ENCODE data around the gene XAB2.

XAB2 gene

GRCh38 chr19:7636691-7637373 is 7.5 kb upstream of the XAB2 start, which contains the start of gene STXBP2:
STXBP2 (plus strand) TSS chr19:7637110; CDS start chr19:7637150, 40 bp downstream.
- H3K27ac ChIP-seq: peak within 1 kb of the TSS; percentile 32 to 94 (median 87)
- H3K4me3 ChIP-seq: peak within 1 kb of the TSS; percentile 56 to 81 (median 68)

GRCh38 chr19:7636317-7636690 is 7.0 kb upstream of the XAB2 start:
- H3K4me3 ChIP-seq: peak overlapping the region in 6 of 7 experiments; percentile 56 to 81 (median 66)
- H3K27ac ChIP-seq: peak overlapping the region in 15 of 21 experiments; percentile 73 to 94 (median 88)

GRCh38 chr19:7635670-7636069 is 6.3 kb upstream of the XAB2 start:
- Histone ChIP-seq H3K27ac (no peak overlapping the region), H3K4me3 (no peak overlapping the region)

- H3K27ac ChIP-seq: no peak within 1 kb of the TSS
- H3K4me3 ChIP-seq: no peak within 1 kb of the TSS
These were observed 4.4 kb upstream of the XAB2 start, which contains the start of gene PCP2 for GRCh38 chr19:7633698-7634097. PCP2 (minus strand) TSS chr19:7633719; CDS start chr19:7633457, 262 bp downstream.

GRCh38 chr19:7632340-7633203 is 3.2 kb upstream of the XAB2 start:
- Histone ChIP-seq H3K4me3 (no peak overlapping the region), H3K27ac (no peak overlapping the region)

GRCh38 chr19:7631577-7631976 is 2.2 kb upstream of the XAB2 start:
- H3K27ac ChIP-seq: no peak overlapping the region
- H3K4me3 ChIP-seq: no peak overlapping the region

GRCh38 chr19:7628589-7629311 is 595 bp downstream of the XAB2 start:
- H3K4me3 ChIP-seq: peak overlapping the region; percentile 66 to 100 (median 97)
- peak overlapping the region in 20 of 21 experiments; percentile 63 to 91 (median 82) for H3K27ac ChIP-seq

- Histone ChIP-seq H3K27ac (no peak overlapping the region), H3K4me3 (no peak overlapping the region)
These were observed 2.2 kb downstream of the XAB2 start for GRCh38 chr19:7627166-7627565.

- no peak overlapping the region for H3K4me3 ChIP-seq
- H3K27ac ChIP-seq: no peak overlapping the region
These were observed 3.5 kb downstream of the XAB2 start for GRCh38 chr19:7625763-7626372.

- H3K4me3 ChIP-seq: no peak overlapping the region
- no peak overlapping the region for H3K27ac ChIP-seq
These were observed 4.5 kb downstream of the XAB2 start for GRCh38 chr19:7624810-7625209.

GRCh38 chr19:7623725-7624603 is 5.4 kb downstream of the XAB2 start:
- no peak overlapping the region for H3K4me3 ChIP-seq
- H3K27ac ChIP-seq: no peak overlapping the region

- Histone ChIP-seq H3K4me3 (no peak overlapping the region), H3K27ac (no peak overlapping the region)
These were observed 6.2 kb downstream of the XAB2 start for GRCh38 chr19:7622933-7623685.

GRCh38 chr19:7620442-7621412 is 8.6 kb downstream of the XAB2 start:
- Histone ChIP-seq H3K4me3 (no peak overlapping the region), H3K27ac (peak overlapping the region in 2 of 21 experiments; percentile 46 to 65)

- peak overlapping the region in 6 of 21 experiments; percentile 25 to 67 (median 48) for H3K27ac ChIP-seq
- H3K4me3 ChIP-seq: no peak overlapping the region
These were observed 9.5 kb downstream of the XAB2 start for GRCh38 chr19:7619671-7620441.

GRCh38 chr19:7618771-7619510 is 10.4 kb downstream of the XAB2 start:
- H3K27ac ChIP-seq: peak overlapping the region in 11 of 21 experiments; percentile 18 to 67 (median 46)
- no peak overlapping the region for H3K4me3 ChIP-seq
